Measurements from ENCODE around the gene PAXIP1. TPM values are rescaled to one million over a fixed set of nuclear protein-coding genes. Genes with fewer than 3 reads are reported as not detected.

PAXIP1 gene
- total and polyA plus RNA-seq, 2 experiments from 2014 or later, result 12.5 to 36.9 TPM

GRCh38 chr7:154928136-154929005 is 74.6 kb downstream of the PAXIP1 start:
- no peak overlapping the region for H3K27ac Mint-ChIP-seq
- Histone ChIP-seq H3K4me3 (no peak overlapping the region), H4K20me1 (replicated peaks; ENCODE audit: insufficient read depth) (no peaks in the 10 kb centered on the region), H3K27me3 (ENCODE audit: insufficient read depth) (no peaks in the 10 kb centered on the region), H3K79me2 (replicated peaks; ENCODE audit: insufficient read depth) (no peaks in the 10 kb centered on the region), H3K4me1 (ENCODE audit: insufficient read depth) (peaks cover 23% of the 10 kb centered on the region), H3K36me3 (ENCODE audit: insufficient read depth) (no peaks in the 10 kb centered on the region), H3K4me2 (0 out of 2 replicates have a peak overlapping the region, but pooled peaks have one; percentile 1), H3K9me2 (ENCODE audit: insufficient read depth) (no peaks in the 10 kb centered on the region), H2AFZ (peak overlapping the region; percentile 39; the same call in 1 of the 2 replicates), H3F3A (replicated peaks; ENCODE audit: low read depth) (0 out of 2 replicates have a peak, but pooled peaks cover 3% of the 10 kb centered on the region), H3K27ac (ENCODE audit: low read depth) (no peak overlapping the region)
- H3K4me1 Mint-ChIP-seq, result peaks cover 30% of the 10 kb centered on the region
- no peak for TF ChIP-seq EZH2 (IDR thresholded peaks at IDR 0.05; ENCODE audit: low read depth, unreplicated experiment)
- no peak for TF ChIP-seq ZNF114 (CRISPR knock-in tag; IDR thresholded peaks at IDR 0.05)
- no peak for TF ChIP-seq NANOG (IDR thresholded peaks at IDR 0.05; ENCODE audit: borderline replicate concordance)
- no peak for TF ChIP-seq CREB1 (CRISPR knock-in tag; IDR thresholded peaks at IDR 0.05; ENCODE audit: low read depth)
- no peak for TF ChIP-seq REST (IDR thresholded peaks at IDR 0.05; ENCODE audit: unreplicated experiment)
- TF ChIP-seq ETS1 (IDR thresholded peaks at IDR 0.05), result no peak
- TF ChIP-seq CTCF (conservative IDR thresholded peaks at IDR 0.05; ENCODE audit: low read depth in 2 of 2), result no peak
- H3K9me3 Mint-ChIP-seq, result peaks cover 15% of the 10 kb centered on the region
- H3K36me3 Mint-ChIP-seq (ENCODE audit: low read depth), result peaks cover 16% of the 10 kb centered on the region
- ATAC-seq (peak; percentile 35; the same call in 2 of the 3 replicates), DNase-seq (ENCODE audit: low spot score) (peak; percentile 59)
- no peak overlapping the region for H3K4me3 Mint-ChIP-seq
- H3K27me3 Mint-ChIP-seq (ENCODE audit: insufficient read depth, low read depth, poor library complexity), result peaks cover 1% of the 10 kb centered on the region

Data from GM23338 (cell line).